Fibroblast of lung (primary cell): ENCODE measurements around the gene CROCC2.

ENCODE experiments used
- EZH2 ChIP-seq: IDR thresholded peaks from 2 replicates; pipeline ENCODE4 v1.5.1; 2012; ENCODE audit warnings: low read length, control low read depth, mild to moderate bottlenecking; ENCODE audit errors: missing control alignments
- TF ChIP-seq, protein P1 (sequence below), 2 donors: IDR thresholded peaks in 1 of 2; conservative IDR thresholded peaks in 1 of 2; 1 replicate in 1 of 2; 2 replicates in 1 of 2; pipeline ENCODE4 v1.5.1; 2011 to 2012; ENCODE audit warnings: low read length in 2 of 2, control low read depth in 1 of 2, inconsistent platforms in 1 of 2, low read depth in 1 of 2, mild to moderate bottlenecking in 1 of 2

- TF ChIP-seq, protein P1, sequence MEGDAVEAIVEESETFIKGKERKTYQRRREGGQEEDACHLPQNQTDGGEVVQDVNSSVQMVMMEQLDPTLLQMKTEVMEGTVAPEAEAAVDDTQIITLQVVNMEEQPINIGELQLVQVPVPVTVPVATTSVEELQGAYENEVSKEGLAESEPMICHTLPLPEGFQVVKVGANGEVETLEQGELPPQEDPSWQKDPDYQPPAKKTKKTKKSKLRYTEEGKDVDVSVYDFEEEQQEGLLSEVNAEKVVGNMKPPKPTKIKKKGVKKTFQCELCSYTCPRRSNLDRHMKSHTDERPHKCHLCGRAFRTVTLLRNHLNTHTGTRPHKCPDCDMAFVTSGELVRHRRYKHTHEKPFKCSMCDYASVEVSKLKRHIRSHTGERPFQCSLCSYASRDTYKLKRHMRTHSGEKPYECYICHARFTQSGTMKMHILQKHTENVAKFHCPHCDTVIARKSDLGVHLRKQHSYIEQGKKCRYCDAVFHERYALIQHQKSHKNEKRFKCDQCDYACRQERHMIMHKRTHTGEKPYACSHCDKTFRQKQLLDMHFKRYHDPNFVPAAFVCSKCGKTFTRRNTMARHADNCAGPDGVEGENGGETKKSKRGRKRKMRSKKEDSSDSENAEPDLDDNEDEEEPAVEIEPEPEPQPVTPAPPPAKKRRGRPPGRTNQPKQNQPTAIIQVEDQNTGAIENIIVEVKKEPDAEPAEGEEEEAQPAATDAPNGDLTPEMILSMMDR (conservative IDR thresholded peaks at IDR 0.05 in 1 of 2, IDR thresholded peaks at IDR 0.05 in 1 of 2; ENCODE audit: low read depth in 1 of 2, low read length in 2 of 2), result no peak
- TF ChIP-seq EZH2, result no peak
These were observed 20.0 kb upstream of the CROCC2 start for GRCh38 chr2:240886023-240886565.
